HEK293T (cell line): Measurements from ENCODE around the gene TMEM248.

Experiments
- BHLHE40 ChIP-seq: fragments of 450-650 bp; IDR thresholded peaks from 2 replicates; pipeline ENCODE4 v1.6.1; 2016; ENCODE audit warnings: mild to moderate bottlenecking, moderate library complexity, borderline replicate concordance
- FOXA1 ChIP-seq: fragments of 450-650 bp; IDR thresholded peaks from 2 replicates; pipeline ENCODE4 v1.6.1; 2016; ENCODE audit warnings: mild to moderate bottlenecking
- FOXM1 ChIP-seq: fragments of 450-650 bp; IDR thresholded peaks from 2 replicates; pipeline ENCODE4 v1.6.1; 2017; ENCODE audit warnings: mild to moderate bottlenecking, borderline replicate concordance
- L3MBTL2 ChIP-seq: fragments of 450-650 bp; conservative IDR thresholded peaks from 2 replicates; pipeline ENCODE4 v1.6.1; 2016; ENCODE audit warnings: mild to moderate bottlenecking
- NFRKB ChIP-seq: fragments of 450-650 bp; IDR thresholded peaks from 2 replicates; pipeline ENCODE4 v1.6.1; 2016; ENCODE audit warnings: mild to moderate bottlenecking, moderate library complexity
- SP1 ChIP-seq: fragments of 450-650 bp; IDR thresholded peaks from 2 replicates; pipeline ENCODE4 v1.6.1; 2017
- SUZ12 ChIP-seq: fragments of 450-650 bp; IDR thresholded peaks from 2 replicates; pipeline ENCODE4 v1.6.1; 2016; ENCODE audit warnings: mild to moderate bottlenecking
- ZNF384 ChIP-seq: fragments of 450-650 bp; IDR thresholded peaks from 2 replicates; pipeline ENCODE4 v1.6.1; 2016
- TF ChIP-seq, protein P1 (sequence below): fragments of 450-650 bp; IDR thresholded peaks from 2 replicates; pipeline ENCODE4 v1.6.1; 2016

GRCh38 chr7:66937940-66938339 is 16.9 kb downstream of the TMEM248 start:
- TF ChIP-seq BHLHE40 (no peak), FOXA1 (no peak), ZNF384 (no peak), NFRKB (no peak), FOXM1 (no peak), L3MBTL2 (no peak), SUZ12 (no peak), SP1 (no peak)
- TF ChIP-seq, protein P1, sequence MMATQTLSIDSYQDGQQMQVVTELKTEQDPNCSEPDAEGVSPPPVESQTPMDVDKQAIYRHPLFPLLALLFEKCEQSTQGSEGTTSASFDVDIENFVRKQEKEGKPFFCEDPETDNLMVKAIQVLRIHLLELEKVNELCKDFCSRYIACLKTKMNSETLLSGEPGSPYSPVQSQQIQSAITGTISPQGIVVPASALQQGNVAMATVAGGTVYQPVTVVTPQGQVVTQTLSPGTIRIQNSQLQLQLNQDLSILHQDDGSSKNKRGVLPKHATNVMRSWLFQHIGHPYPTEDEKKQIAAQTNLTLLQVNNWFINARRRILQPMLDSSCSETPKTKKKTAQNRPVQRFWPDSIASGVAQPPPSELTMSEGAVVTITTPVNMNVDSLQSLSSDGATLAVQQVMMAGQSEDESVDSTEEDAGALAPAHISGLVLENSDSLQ, result no peak
